Right atrium auricular region (tissue), 2 donors: ENCODE data around the gene TNNT1. TPM values are rescaled to one million over a fixed set of nuclear protein-coding genes. Genes with fewer than 3 reads are reported as not detected.

ENCODE experiments used
- DNase-seq: peaks from one replicate; pipeline ENCODE4 v3.0.0-alpha.2; 2019; ENCODE audit warnings: low spot score
- H3K27ac ChIP-seq, 2 donors: fragments of 200-600 bp; sonication (generic); 1 replicate in 1 of 2; 2 replicates in 1 of 2; pipeline ENCODE4 v1.5.1; 2016 to 2019
- H3K27me3 ChIP-seq, 2 donors: fragments of 200-600 bp; sonication (generic); one replicate each; pipeline versions ENCODE4 v1.5.1 to v1.6.0; 2017 to 2019
- H3K36me3 ChIP-seq: fragments of 200-600 bp; sonication (generic); one replicate; pipeline ENCODE4 v1.5.1; 2016
- H3K4me1 ChIP-seq, 2 donors: fragments of 200-600 bp; sonication (generic); one replicate each; pipeline versions ENCODE4 v1.5.1 to v1.6.0; 2017 to 2019
- H3K4me3 ChIP-seq, 2 donors: fragments of 200-600 bp; sonication (generic); 1 replicate in 1 of 2; 2 replicates in 1 of 2; pipeline ENCODE4 v1.5.1; 2017 to 2019; ENCODE audit warnings: mild to moderate bottlenecking in 1 of 2, moderate library complexity in 1 of 2
- H3K9me3 ChIP-seq, 2 donors: fragments of 200-600 bp; sonication (generic); one replicate each; pipeline ENCODE4 v1.5.1; 2019
- total RNA-seq, 2 donors: library from RNA; depleted of rRNA; stranded (reverse); fragments of >200 nt; gene quantifications; one replicate each; pipeline ENCODE4 v1.1.0, GENCODE V29; 2016
- TF ChIP-seq, protein P1 (sequence below), 2 donors: fragments of 200-600 bp; sonication (generic); IDR thresholded peaks; one replicate each; pipeline ENCODE4 v1.5.1; 2019; ENCODE audit warnings: antibody characterized with exemption in 2 of 2

Gene TNNT1
- total RNA-seq, 2 donors from 2014 or later: 6.8 to 46.5 TPM

DNA sequence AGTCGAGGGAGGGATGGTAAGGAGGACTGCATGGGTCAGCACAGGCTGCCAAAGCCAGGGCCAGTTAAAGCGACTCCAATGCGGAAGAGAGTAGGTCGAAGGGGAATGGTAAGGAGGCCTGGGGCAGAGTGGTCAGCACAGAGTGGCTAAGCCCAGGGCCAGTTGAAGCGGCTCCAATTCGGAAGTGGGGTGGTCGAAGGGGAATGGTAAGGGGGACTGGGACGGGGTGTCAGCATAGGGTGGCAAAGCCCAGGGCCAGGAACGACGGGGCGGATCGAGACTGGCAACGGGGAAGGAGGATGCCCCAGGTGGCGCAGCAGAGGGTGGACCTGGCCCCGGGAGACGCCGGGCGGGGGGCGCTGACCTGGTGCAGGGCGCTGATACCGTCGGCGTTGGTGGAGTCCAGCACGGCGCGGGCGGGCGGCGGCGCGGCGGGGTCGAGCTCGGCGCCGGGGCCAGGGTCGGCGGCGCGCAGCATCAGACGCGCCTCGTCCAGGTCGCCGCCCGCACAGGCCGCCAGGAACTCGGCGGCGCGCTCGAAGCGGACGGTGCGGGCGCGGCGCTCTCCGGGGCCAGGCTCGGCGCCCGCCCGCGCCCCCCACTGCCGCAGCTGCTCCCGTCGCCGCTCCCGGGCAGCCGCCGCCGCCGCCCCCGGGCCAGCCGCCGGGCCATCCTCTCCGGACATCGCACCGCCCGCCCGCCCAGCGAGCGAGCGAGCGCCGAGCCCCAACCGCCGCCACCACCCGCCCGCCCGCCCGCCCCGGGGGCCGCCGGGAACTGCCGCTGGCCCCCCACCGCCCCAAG is 31.9 kb downstream of the TNNT1 start, which contains the start of gene PPP1R12C:
Gene PPP1R12C, minus strand, starts transcription at position 779 of the 804 bp plus-strand sequence. Its CDS starts 94 bp downstream, at position 685.
- Histone ChIP-seq H3K9me3 (no peaks in the 10 kb centered on the region), H3K4me3 (peak within 1 kb of the TSS; percentile 80 to 88), H3K27ac (peak within 1 kb of the TSS; percentile 96 to 97), H3K4me1 (peaks cover 0 to 53% of the 10 kb centered on the region in 2 donors), H3K36me3 (peaks cover 8% of the 10 kb centered on the region), H3K27me3 (no peaks in the 10 kb centered on the region)
- DNase-seq: no peak
- TF ChIP-seq, protein P1, sequence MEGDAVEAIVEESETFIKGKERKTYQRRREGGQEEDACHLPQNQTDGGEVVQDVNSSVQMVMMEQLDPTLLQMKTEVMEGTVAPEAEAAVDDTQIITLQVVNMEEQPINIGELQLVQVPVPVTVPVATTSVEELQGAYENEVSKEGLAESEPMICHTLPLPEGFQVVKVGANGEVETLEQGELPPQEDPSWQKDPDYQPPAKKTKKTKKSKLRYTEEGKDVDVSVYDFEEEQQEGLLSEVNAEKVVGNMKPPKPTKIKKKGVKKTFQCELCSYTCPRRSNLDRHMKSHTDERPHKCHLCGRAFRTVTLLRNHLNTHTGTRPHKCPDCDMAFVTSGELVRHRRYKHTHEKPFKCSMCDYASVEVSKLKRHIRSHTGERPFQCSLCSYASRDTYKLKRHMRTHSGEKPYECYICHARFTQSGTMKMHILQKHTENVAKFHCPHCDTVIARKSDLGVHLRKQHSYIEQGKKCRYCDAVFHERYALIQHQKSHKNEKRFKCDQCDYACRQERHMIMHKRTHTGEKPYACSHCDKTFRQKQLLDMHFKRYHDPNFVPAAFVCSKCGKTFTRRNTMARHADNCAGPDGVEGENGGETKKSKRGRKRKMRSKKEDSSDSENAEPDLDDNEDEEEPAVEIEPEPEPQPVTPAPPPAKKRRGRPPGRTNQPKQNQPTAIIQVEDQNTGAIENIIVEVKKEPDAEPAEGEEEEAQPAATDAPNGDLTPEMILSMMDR (IDR thresholded peaks at IDR 0.05): no peak

DNA sequence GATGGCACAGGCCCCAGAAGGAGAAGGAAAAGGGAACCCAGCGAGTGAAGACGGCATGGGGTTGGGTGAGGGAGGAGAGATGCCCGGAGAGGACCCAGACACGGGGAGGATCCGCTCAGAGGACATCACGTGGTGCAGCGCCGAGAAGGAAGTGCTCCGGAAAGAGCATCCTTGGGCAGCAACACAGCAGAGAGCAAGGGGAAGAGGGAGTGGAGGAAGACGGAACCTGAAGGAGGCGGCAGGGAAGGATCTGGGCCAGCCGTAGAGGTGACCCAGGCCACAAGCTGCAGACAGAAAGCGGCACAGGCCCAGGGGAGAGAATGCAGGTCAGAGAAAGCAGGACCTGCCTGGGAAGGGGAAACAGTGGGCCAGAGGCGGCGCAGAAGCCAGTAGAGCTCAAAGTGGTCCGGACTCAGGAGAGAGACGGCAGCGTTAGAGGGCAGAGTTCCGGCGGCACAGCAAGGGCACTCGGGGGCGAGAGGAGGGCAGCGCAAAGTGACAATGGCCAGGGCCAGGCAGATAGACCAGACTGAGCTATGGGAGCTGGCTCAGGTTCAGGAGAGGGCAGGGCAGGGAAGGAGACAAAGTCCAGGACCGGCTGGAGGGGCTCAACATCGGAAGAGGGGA is 32.7 kb downstream of the TNNT1 start:
- peak; percentile 85 for DNase-seq
- H3K36me3 ChIP-seq: peaks cover 11% of the 10 kb centered on the region
- H3K9me3 ChIP-seq: no peaks in the 10 kb centered on the region
- TF ChIP-seq, protein P1 (IDR thresholded peaks at IDR 0.05): no peak
- H3K4me3 ChIP-seq: peak overlapping the region; percentile 80 to 88
- H3K4me1 ChIP-seq: peaks cover 0 to 60% of the 10 kb centered on the region in 2 donors
- peak overlapping the region; percentile 96 to 97 for H3K27ac ChIP-seq
- H3K27me3 ChIP-seq: no peaks in the 10 kb centered on the region

DNA sequence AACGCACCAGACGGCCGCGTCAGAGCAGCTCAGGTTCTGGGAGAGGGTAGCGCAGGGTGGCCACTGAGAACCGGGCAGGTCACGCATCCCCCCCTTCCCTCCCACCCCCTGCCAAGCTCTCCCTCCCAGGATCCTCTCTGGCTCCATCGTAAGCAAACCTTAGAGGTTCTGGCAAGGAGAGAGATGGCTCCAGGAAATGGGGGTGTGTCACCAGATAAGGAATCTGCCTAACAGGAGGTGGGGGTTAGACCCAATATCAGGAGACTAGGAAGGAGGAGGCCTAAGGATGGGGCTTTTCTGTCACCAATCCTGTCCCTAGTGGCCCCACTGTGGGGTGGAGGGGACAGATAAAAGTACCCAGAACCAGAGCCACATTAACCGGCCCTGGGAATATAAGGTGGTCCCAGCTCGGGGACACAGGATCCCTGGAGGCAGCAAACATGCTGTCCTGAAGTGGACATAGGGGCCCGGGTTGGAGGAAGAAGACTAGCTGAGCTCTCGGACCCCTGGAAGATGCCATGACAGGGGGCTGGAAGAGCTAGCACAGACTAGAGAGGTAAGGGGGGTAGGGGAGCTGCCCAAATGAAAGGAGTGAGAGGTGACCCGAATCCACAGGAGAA is 33.5 kb downstream of the TNNT1 start:
- H3K4me3 ChIP-seq: peak overlapping the region; percentile 80 to 88
- no peaks in the 10 kb centered on the region for H3K9me3 ChIP-seq
- H3K27ac ChIP-seq: peak overlapping the region; percentile 96 to 97
- peaks cover 0 to 61% of the 10 kb centered on the region in 2 donors for H3K4me1 ChIP-seq
- H3K27me3 ChIP-seq: no peaks in the 10 kb centered on the region
- peaks cover 12% of the 10 kb centered on the region for H3K36me3 ChIP-seq
- no peak for DNase-seq
- TF ChIP-seq, protein P1 (IDR thresholded peaks at IDR 0.05): no peak

DNA sequence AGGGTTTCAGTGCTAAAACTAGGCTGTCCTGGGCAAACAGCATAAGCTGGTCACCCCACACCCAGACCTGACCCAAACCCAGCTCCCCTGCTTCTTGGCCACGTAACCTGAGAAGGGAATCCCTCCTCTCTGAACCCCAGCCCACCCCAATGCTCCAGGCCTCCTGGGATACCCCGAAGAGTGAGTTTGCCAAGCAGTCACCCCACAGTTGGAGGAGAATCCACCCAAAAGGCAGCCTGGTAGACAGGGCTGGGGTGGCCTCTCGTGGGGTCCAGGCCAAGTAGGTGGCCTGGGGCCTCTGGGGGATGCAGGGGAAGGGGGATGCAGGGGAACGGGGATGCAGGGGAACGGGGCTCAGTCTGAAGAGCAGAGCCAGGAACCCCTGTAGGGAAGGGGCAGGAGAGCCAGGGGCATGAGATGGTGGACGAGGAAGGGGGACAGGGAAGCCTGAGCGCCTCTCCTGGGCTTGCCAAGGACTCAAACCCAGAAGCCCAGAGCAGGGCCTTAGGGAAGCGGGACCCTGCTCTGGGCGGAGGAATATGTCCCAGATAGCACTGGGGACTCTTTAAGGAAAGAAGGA is 34.4 kb downstream of the TNNT1 start:
- H3K9me3 ChIP-seq: no peaks in the 10 kb centered on the region
- peaks cover 0 to 61% of the 10 kb centered on the region in 2 donors for H3K4me1 ChIP-seq
- H3K4me3 ChIP-seq: peak overlapping the region in 1 of 2 donors; percentile 0
- H3K27ac ChIP-seq: peak overlapping the region; percentile 96 to 97
- TF ChIP-seq, protein P1 (IDR thresholded peaks at IDR 0.05): no peak
- DNase-seq: no peak
- H3K36me3 ChIP-seq: peaks cover 21% of the 10 kb centered on the region
- no peaks in the 10 kb centered on the region for H3K27me3 ChIP-seq

DNA sequence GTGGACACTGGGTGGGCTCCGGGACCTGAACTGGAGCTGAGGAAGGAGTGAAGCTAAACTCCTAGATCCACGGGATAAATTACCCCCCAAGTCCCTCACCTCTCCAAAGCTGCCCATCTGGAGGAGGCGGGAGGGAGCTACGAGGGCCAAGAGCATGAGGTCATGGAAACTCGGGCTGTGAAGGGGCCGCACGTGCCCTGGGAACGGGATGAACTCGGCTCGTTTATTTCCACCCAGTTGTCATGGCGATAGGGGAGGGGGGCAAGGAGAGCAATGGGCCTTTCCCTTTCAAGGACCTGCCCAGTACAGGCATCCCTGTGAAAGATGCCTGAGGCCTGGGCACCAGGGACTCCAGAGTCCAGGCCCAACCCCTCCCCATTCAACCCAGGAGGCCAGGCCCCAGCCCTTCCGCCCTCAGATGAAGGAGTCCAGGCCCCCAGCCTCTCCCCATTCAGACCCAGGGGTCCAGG is 35.4 kb downstream of the TNNT1 start:
- H3K27ac ChIP-seq: peak overlapping the region; percentile 96 to 97
- DNase-seq: peak; percentile 97
- peaks cover 29% of the 10 kb centered on the region for H3K36me3 ChIP-seq
- peak overlapping the region in 1 of 2 donors; percentile 30 for H3K4me3 ChIP-seq
- no peaks in the 10 kb centered on the region for H3K9me3 ChIP-seq
- TF ChIP-seq, protein P1 (IDR thresholded peaks at IDR 0.05): no peak
- no peaks in the 10 kb centered on the region for H3K27me3 ChIP-seq
- peaks cover 0 to 61% of the 10 kb centered on the region in 2 donors for H3K4me1 ChIP-seq
